H1 (cell line): ENCODE data around the gene TFPI2. TPM values are rescaled to one million over a fixed set of nuclear protein-coding genes. Genes with fewer than 3 reads are reported as not detected.

ENCODE experiments used
- EP300 ChIP-seq, 2 experiments: IDR thresholded peaks; 1 replicate in 1 of 2; 2 replicates in 1 of 2; pipeline ENCODE4 v1.6.1; 2011 to 2012; ENCODE audit warnings: low read depth in 2 of 2, low read length in 2 of 2, mild to moderate bottlenecking in 2 of 2, borderline replicate concordance in 1 of 2, inconsistent platforms in 1 of 2, moderate library complexity in 1 of 2
- MAX ChIP-seq: IDR thresholded peaks from 2 replicates; pipeline ENCODE4 v1.6.1; 2012; ENCODE audit warnings: inconsistent platforms
- NRF1 ChIP-seq: IDR thresholded peaks from 2 replicates; pipeline ENCODE4 v1.6.1; 2011; ENCODE audit warnings: mild to moderate bottlenecking, low read depth, low read length, improper control_type of control experiment
- TAF1 ChIP-seq: IDR thresholded peaks from 2 replicates; pipeline ENCODE4 v1.6.1; 2011; ENCODE audit warnings: mild to moderate bottlenecking, low read depth, low read length
- polyA plus RNA-seq, 7 experiments: library from polyadenylated mRNA; depleted of rRNA in 3 of 7; stranded (reverse) in 5 of 7; unstranded in 2 of 7; fragments of >200 nt in 5 of 7; fragments of 200-250 nt in 2 of 7; gene quantifications; 1 replicate in 5 of 7; 2 replicates in 1 of 7; 4 replicates in 1 of 7; pipeline versions ENCODE4 v1.2.1 to v1.2.3, GENCODE V29; 2011 to 2013; ENCODE audit warnings: missing spikeins in 2 of 7, mixed read lengths in 2 of 7
- total RNA-seq: library from RNA; stranded (reverse); fragmentation: NEBNext Ultra II Directional; extraction: Animal tissue kit (Norgen Biotek cat#: 25700); gene quantifications from 2 replicates; pipeline ENCODE4 v1.2.1, GENCODE V29; 2021

The TFPI2 gene
- total and polyA plus RNA-seq, 2 of the 8 experiments (the other 6 are each of a cell fraction or from before 2014, with no cell fraction given): 6.8 to 8.9 TPM

GRCh38 chr7:93923296-93923695 lies 32.7 kb upstream of the TFPI2 start (continued):
- TF ChIP-seq EP300 (IDR thresholded peaks at IDR 0.05; ENCODE audit: borderline replicate concordance in 1 of 2, low read depth in 2 of 2, low read length in 2 of 2) (no peak), MAX (no peak), NRF1 (no peak), TAF1 (no peak)
- TF ChIP-seq, all 59 proteins: peak for 0
